Bronchial epithelial cell (primary cell): Measurements from ENCODE around the gene MTHFD2L. TPM values are rescaled to one million over a fixed set of nuclear protein-coding genes. Genes with fewer than 3 reads are reported as not detected.

ENCODE experiments used
- DNase-seq: peaks from one replicate; pipeline ENCODE4 v3.0.0-alpha.2; 2010; ENCODE audit warnings: low read depth
- FAIRE-seq: peaks from 2 replicates; lab custom pipeline; 2011; peaks lifted over from hg19 to GRCh38; lab: Jason Lieb, UNC
- H3K27me3 ChIP-seq: 2 replicates; pipeline ENCODE4 v1.5.1; 2011; ENCODE audit warnings: low read length; ENCODE audit not compliant: control insufficient read depth, insufficient read depth
- H3K36me3 ChIP-seq: 2 replicates; pipeline ENCODE4 v1.5.1; 2011; ENCODE audit warnings: low read length; ENCODE audit not compliant: control insufficient read depth, insufficient read depth
- H3K4me3 ChIP-seq: 2 replicates; pipeline ENCODE4 v1.5.1; 2011; ENCODE audit warnings: mild to moderate bottlenecking, low read depth, low read length, control low read depth
- CTCF ChIP-seq: IDR thresholded peaks from 2 replicates; pipeline ENCODE4 v1.5.1; 2011; ENCODE audit warnings: mild to moderate bottlenecking, moderate library complexity, low read length, control low read depth, inconsistent platforms; ENCODE audit not compliant: insufficient read depth, severe bottlenecking
- total RNA-seq: library from RNA; depleted of rRNA; stranded (reverse); fragments of >200 nt; gene quantifications from 2 replicates; pipeline ENCODE4 v1.2.1, GENCODE V29; 2014

Gene MTHFD2L
- total RNA-seq, 1 donor from 2014 or later, result 29.0 TPM

- DNase-seq, result peak; percentile 27
- FAIRE-seq, result no peak
These were observed 161.6 kb downstream of the MTHFD2L start for GRCh38 chr4:74319470-74319869.

DNA sequence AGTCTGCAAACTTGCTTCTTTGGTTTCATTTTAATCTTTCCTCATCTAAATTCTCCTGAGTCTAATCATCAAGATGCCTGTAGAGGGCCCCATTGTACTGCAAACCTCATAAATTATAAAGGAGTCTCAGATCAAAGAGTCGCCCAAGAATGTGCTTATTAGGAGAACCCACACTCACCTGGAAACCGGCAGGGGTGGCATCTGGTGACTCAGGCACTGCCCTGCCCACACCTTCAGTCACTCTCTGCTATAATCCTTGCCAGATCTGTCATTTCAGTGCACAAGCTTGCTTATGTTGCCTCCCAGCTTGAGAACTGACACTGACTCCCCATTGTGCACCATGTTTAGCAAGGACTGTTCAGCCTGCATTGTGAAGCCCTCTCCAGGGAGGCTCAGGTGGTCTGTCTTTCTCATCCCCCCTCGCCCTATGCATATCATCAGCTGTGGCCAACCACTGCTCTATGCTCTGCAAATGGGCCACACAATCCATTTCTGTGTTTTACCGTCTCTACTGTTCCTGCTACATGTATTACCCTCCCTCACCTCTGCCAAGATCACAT is 162.7 kb downstream of the MTHFD2L start:
- no peaks in the 10 kb centered on the region for H3K27me3 ChIP-seq
- DNase-seq, result peak; percentile 93
- peak; percentile 98 for FAIRE-seq
- no peak overlapping the region for H3K4me3 ChIP-seq
- TF ChIP-seq CTCF, result peak; percentile 53
- no peaks in the 10 kb centered on the region for H3K36me3 ChIP-seq

More at GRCh38 chr4:74319470-74319869, 161.6 kb downstream of the MTHFD2L start:
- Histone ChIP-seq H3K36me3 (no peaks in the 10 kb centered on the region), H3K4me3 (no peak overlapping the region), H3K27me3 (no peaks in the 10 kb centered on the region)
- no peak for TF ChIP-seq CTCF

DNA sequence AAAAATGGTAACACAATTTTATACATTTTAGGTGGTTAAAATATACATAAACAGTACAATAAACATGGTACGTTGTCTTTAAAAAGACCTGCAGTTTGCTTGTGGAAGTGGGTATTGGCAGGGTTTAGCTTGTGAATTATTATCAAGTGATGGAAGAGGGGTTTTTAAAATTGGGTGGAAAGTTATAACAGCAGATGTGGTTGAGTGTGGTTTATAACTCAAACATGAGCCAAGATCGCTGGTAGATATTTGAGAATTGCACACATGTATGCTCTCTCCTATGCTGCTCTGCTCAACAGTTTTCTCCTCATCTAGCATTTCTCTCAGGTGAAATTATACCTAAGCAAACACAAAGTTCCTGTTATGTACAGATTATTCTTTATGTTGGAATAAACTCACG is 164.4 kb downstream of the MTHFD2L start:
- DNase-seq (no peak), FAIRE-seq (no peak)
- Histone ChIP-seq H3K27me3 (no peaks in the 10 kb centered on the region), H3K4me3 (no peak overlapping the region), H3K36me3 (no peaks in the 10 kb centered on the region)
- TF ChIP-seq CTCF, result no peak

DNA sequence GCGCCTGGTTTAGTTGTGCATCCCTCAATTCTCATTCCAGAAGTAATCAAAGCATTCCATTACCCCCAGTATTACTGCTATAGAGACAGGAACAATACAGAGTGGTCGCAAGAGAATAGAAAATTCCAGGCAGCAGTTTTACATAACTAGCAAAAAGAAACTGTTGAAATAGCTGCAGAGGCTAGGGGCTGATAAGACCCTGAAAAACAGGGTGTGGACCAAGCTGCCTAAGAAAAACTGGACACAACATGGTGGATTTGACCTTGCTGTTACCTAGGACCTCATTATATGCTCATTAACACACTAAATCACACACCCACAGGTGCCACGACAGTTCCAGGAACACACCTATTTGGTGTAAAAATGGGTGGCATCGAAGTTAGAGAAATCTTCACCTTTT is 165.7 kb downstream of the MTHFD2L start:
- FAIRE-seq (no peak), DNase-seq (no peak)
- H3K36me3 ChIP-seq, result no peaks in the 10 kb centered on the region

DNA sequence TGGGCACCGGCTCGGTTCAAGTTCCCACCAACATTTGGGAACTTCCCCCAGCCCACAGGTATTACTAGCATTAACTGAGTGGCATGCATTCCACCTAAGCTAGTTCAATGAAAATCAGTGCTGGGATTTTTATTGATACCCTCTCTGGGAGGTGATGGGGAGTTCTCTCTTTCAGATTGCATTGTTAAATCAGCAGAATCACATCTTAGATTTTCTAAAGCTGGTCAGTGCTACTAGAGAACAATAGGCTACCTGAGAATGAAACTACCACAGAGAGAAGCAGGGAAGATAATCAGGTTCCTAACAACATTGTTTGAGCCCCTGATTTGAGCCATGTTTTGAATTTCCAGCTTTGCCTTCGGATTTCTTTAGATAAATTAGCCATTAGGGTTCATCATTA is 166.3 kb downstream of the MTHFD2L start:
- Histone ChIP-seq H3K4me3 (no peak overlapping the region), H3K36me3 (no peaks in the 10 kb centered on the region), H3K27me3 (no peaks in the 10 kb centered on the region)
- no peak for TF ChIP-seq CTCF
- DNase-seq (no peak), FAIRE-seq (no peak)

More for the DNA sequence above, 165.7 kb downstream of the MTHFD2L start:
- Histone ChIP-seq H3K27me3 (no peaks in the 10 kb centered on the region), H3K4me3 (no peak overlapping the region)
- no peak for TF ChIP-seq CTCF

DNA sequence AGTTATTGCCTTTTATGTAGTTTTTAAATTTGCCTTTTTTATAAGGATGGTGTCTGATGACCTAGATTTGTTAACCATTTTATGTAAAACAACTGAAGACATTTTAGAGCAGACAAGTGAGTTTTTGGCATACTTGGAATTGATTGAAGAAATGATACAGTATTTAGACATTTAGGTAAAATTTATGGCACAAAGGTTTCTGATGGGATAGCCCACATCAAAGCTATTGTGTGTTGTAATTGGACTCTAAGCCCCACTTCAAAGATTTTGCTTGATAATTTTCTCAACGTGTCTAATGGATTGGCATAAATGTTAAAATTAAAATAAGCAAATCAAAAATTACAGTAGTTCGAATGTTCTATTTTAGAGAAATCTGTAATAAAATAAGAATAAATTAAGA is 168.0 kb downstream of the MTHFD2L start:
- no peak for FAIRE-seq
- TF ChIP-seq CTCF, result no peak
- H3K4me3 ChIP-seq, result no peak overlapping the region
- H3K27me3 ChIP-seq, result no peaks in the 10 kb centered on the region
- DNase-seq, result no peak
- no peaks in the 10 kb centered on the region for H3K36me3 ChIP-seq
